NT2/D1 (cell line): ENCODE data around the gene RASSF1.
A peak's percentile ranks its signal among the peaks of the same experiment; 100 is the strongest.

ENCODE experiments used
- DNase-seq: peaks from one replicate; pipeline ENCODE4 v3.0.0-alpha.2; 2011; ENCODE audit warnings: low read depth, low spot score
- H3K27me3 ChIP-seq: 2 replicates; pipeline ENCODE4 v1.6.0; 2011; ENCODE audit warnings: mild to moderate bottlenecking; ENCODE audit not compliant: insufficient read length, insufficient read depth
- H3K36me3 ChIP-seq: 2 replicates; pipeline ENCODE4 v1.6.1; 2011; ENCODE audit warnings: mild to moderate bottlenecking, low read length, mixed read lengths; ENCODE audit not compliant: insufficient read depth, insufficient read length
- H3K4me1 ChIP-seq: 2 replicates; pipeline ENCODE4 v1.5.1; 2011; ENCODE audit not compliant: insufficient read depth, insufficient read length
- H3K4me3 ChIP-seq: 2 replicates; pipeline ENCODE4 v1.5.1; 2011; ENCODE audit warnings: low read depth; ENCODE audit not compliant: insufficient read length
- H3K9ac ChIP-seq: 2 replicates; pipeline ENCODE4 v1.6.0; 2011; ENCODE audit warnings: low read depth; ENCODE audit not compliant: insufficient read length
- H3K9me3 ChIP-seq: 2 replicates; pipeline ENCODE4 v1.5.1; 2011; ENCODE audit warnings: mild to moderate bottlenecking, low read length; ENCODE audit not compliant: insufficient read depth
- SUZ12 ChIP-seq: IDR thresholded peaks from 2 replicates; pipeline ENCODE4 v1.6.1; 2011; ENCODE audit not compliant: insufficient read length, insufficient read depth; ENCODE audit errors: extremely low read depth
- YY1 ChIP-seq: IDR thresholded peaks from 2 replicates; pipeline ENCODE4 v1.6.1; 2011; ENCODE audit not compliant: insufficient read length, insufficient read depth
- ZNF274 ChIP-seq: IDR thresholded peaks from 2 replicates; pipeline ENCODE4 v1.6.1; 2011; ENCODE audit warnings: mild to moderate bottlenecking, low read depth, low read length

RASSF1 gene

GRCh38 chr3:50350527-50351322 is 10.1 kb upstream of the RASSF1 start, which contains the start of the genes CYB561D2 and NPRL2:
CYB561D2 (plus strand) TSS chr3:50350862; CDS start chr3:50351434, 572 bp downstream.
NPRL2 (minus strand) TSS chr3:50350775; CDS start chr3:50350652, 123 bp downstream.
- H3K27me3 ChIP-seq = peaks cover 5% of the 10 kb centered on the region
- peak within 1 kb of the TSS; percentile 96 for H3K9ac ChIP-seq
- TF ChIP-seq YY1 (no peak), ZNF274 (no peak), SUZ12 (no peak)
- H3K4me3 ChIP-seq = peak within 1 kb of the TSS; percentile 100
- peaks cover 8% of the 10 kb centered on the region for H3K4me1 ChIP-seq
- H3K36me3 ChIP-seq = peaks cover 62% of the 10 kb centered on the region
- peak; percentile 85 for DNase-seq
- H3K9me3 ChIP-seq = no peaks in the 10 kb centered on the region

- no peak for DNase-seq
- H3K27me3 ChIP-seq = peaks cover 10% of the 10 kb centered on the region
- no peak for TF ChIP-seq SUZ12
- no peak for TF ChIP-seq YY1
- TF ChIP-seq ZNF274 = no peak
- H3K4me1 ChIP-seq = peaks cover 9% of the 10 kb centered on the region
- H3K9ac ChIP-seq = peak overlapping the region; percentile 96
- H3K36me3 ChIP-seq = peaks cover 56% of the 10 kb centered on the region
- peak overlapping the region; percentile 100 for H3K4me3 ChIP-seq
- no peaks in the 10 kb centered on the region for H3K9me3 ChIP-seq
These were observed 9.5 kb upstream of the RASSF1 start for GRCh38 chr3:50350213-50350526.

GRCh38 chr3:50347187-50347813 is 6.7 kb upstream of the RASSF1 start:
- Histone ChIP-seq H3K4me3 (no peak overlapping the region), H3K36me3 (peaks cover 32% of the 10 kb centered on the region), H3K9ac (no peak overlapping the region), H3K9me3 (no peaks in the 10 kb centered on the region), H3K27me3 (peaks cover 29% of the 10 kb centered on the region), H3K4me1 (peaks cover 15% of the 10 kb centered on the region)
- no peak for DNase-seq
- TF ChIP-seq YY1 (no peak), ZNF274 (no peak), SUZ12 (no peak)

- Histone ChIP-seq H3K4me3 (peak within 1 kb of the TSS; percentile 31), H3K9me3 (no peaks in the 10 kb centered on the region), H3K4me1 (peaks cover 16% of the 10 kb centered on the region), H3K27me3 (peaks cover 36% of the 10 kb centered on the region), H3K36me3 (peaks cover 23% of the 10 kb centered on the region), H3K9ac (peak within 1 kb of the TSS; percentile 74)
- TF ChIP-seq ZNF274 (no peak), SUZ12 (no peak), YY1 (no peak)
- peak; percentile 54 for DNase-seq
These were observed 5.1 kb upstream of the RASSF1 start, which contains the start of gene ZMYND10 for GRCh38 chr3:50345586-50346234. ZMYND10 (minus strand) TSS chr3:50345732; CDS start chr3:50345579, 153 bp downstream.

DNA sequence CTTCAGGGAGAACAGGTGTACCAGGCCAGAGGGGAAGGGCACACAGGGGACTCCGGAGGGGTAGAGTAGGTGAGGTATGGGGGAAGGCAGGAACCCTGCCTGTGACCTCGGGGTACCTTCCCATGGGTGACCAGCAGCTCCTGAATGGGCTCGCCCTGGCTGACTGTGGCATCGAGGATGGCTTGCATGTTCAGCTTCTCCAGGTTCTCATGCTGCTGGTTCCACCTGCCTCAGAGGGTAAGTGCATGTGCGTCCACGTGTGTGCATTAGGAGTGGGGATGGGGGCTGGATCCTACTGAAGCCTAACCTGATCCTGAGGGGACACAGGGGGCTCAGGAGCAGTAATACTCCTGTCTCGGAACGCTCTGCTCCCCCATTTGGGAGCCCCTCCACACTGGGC is 4.4 kb upstream of the RASSF1 start:
- Histone ChIP-seq H3K36me3 (peaks cover 23% of the 10 kb centered on the region), H3K4me3 (peak overlapping the region; percentile 31), H3K9ac (peak overlapping the region; percentile 74), H3K4me1 (peaks cover 16% of the 10 kb centered on the region), H3K9me3 (no peaks in the 10 kb centered on the region), H3K27me3 (peaks cover 40% of the 10 kb centered on the region)
- TF ChIP-seq ZNF274 = no peak
- TF ChIP-seq SUZ12 = no peak
- no peak for TF ChIP-seq YY1
- no peak for DNase-seq

GRCh38 chr3:50342813-50343633 is 2.4 kb upstream of the RASSF1 start:
- Histone ChIP-seq H3K27me3 (peaks cover 40% of the 10 kb centered on the region), H3K4me1 (peaks cover 18% of the 10 kb centered on the region), H3K9me3 (no peaks in the 10 kb centered on the region), H3K4me3 (no peak overlapping the region), H3K36me3 (peaks cover 8% of the 10 kb centered on the region), H3K9ac (no peak overlapping the region)
- DNase-seq = no peak
- TF ChIP-seq SUZ12 = no peak
- TF ChIP-seq ZNF274 = no peak
